Liver (tissue), 3 donors: ENCODE data around the gene RTF2.

Source experiments
- CTCF ChIP-seq: fragments of 150-350 bp; IDR thresholded peaks from 2 replicates; pipeline ENCODE4 v1.5.1; 2017; ENCODE audit warnings: improper control_type of control experiment, low read depth, low read length; ENCODE audit not compliant: missing input control
- GABPA ChIP-seq, 2 donors: IDR thresholded peaks in 1 of 2; conservative IDR thresholded peaks in 1 of 2; 2 replicates each; pipeline ENCODE4 v1.6.1; 2016; ENCODE audit warnings: antibody characterized with exemption in 2 of 2, mild to moderate bottlenecking in 1 of 2, moderate library complexity in 1 of 2
- JUND ChIP-seq, 2 donors: IDR thresholded peaks; 2 replicates each; pipeline ENCODE4 v1.6.1; 2016; ENCODE audit warnings: antibody characterized with exemption in 2 of 2
- RAD21 ChIP-seq, 2 donors: IDR thresholded peaks; 2 replicates each; pipeline ENCODE4 v1.6.1; 2016; ENCODE audit warnings: antibody characterized with exemption in 2 of 2, mild to moderate bottlenecking in 2 of 2
- REST ChIP-seq: IDR thresholded peaks from 2 replicates; pipeline ENCODE4 v1.6.1; 2016; ENCODE audit warnings: antibody characterized with exemption, mild to moderate bottlenecking
- RXRA ChIP-seq, 2 donors: IDR thresholded peaks; 2 replicates each; pipeline ENCODE4 v1.6.1; 2017 to 2018; ENCODE audit warnings: antibody characterized with exemption in 2 of 2, mild to moderate bottlenecking in 1 of 2
- SP1 ChIP-seq: IDR thresholded peaks from 2 replicates; pipeline ENCODE4 v1.6.1; 2018; ENCODE audit warnings: antibody characterized with exemption, mild to moderate bottlenecking
- donor health status: healthy.
- donor health status: healthy.

GRCh38 chr20:56542489-56543030 lies 74.1 kb downstream of the RTF2 start:
- TF ChIP-seq CTCF (no peak), GABPA (IDR thresholded peaks at IDR 0.05 in 1 of 2, conservative IDR thresholded peaks at IDR 0.05 in 1 of 2) (no peak), JUND (IDR thresholded peaks at IDR 0.05) (no peak), SP1 (no peak), REST (no peak), RAD21 (IDR thresholded peaks at IDR 0.05) (no peak), RXRA (IDR thresholded peaks at IDR 0.05) (no peak)
